H1 (cell line): ENCODE results near the gene BCL11A. TPM values are rescaled to one million over a fixed set of nuclear protein-coding genes. Genes with fewer than 3 reads are reported as not detected.

Experiments used
- CBX5 ChIP-seq: fragments of 300-800, 300-1000 bp; sonication (generic); IDR thresholded peaks from 2 replicates; pipeline ENCODE4 v1.7.1; 2016; ENCODE audit warnings: antibody characterized with exemption, low read length, low read depth
- SIN3A ChIP-seq, 2 experiments: IDR thresholded peaks in 1 of 2; conservative IDR thresholded peaks in 1 of 2; 2 replicates each; pipeline ENCODE4 v1.6.1; 2011 to 2012; ENCODE audit warnings: low read length in 2 of 2, improper control_type of control experiment in 1 of 2, low read depth in 1 of 2, mild to moderate bottlenecking in 1 of 2
- polyA plus RNA-seq, 7 experiments: library from polyadenylated mRNA; depleted of rRNA in 3 of 7; stranded (reverse) in 5 of 7; unstranded in 2 of 7; fragments of >200 nt in 5 of 7; fragments of 200-250 nt in 2 of 7; gene quantifications; 1 replicate in 5 of 7; 2 replicates in 1 of 7; 4 replicates in 1 of 7; pipeline versions ENCODE4 v1.2.1 to v1.2.3, GENCODE V29; 2011 to 2013; ENCODE audit warnings: missing spikeins in 2 of 7, mixed read lengths in 2 of 7
- total RNA-seq: library from RNA; stranded (reverse); fragmentation: NEBNext Ultra II Directional; extraction: Animal tissue kit (Norgen Biotek cat#: 25700); gene quantifications from 2 replicates; pipeline ENCODE4 v1.2.1, GENCODE V29; 2021

BCL11A gene
- total and polyA plus RNA-seq, 2 of the 8 experiments (the other 6 are each of a cell fraction or from before 2014, with no cell fraction given): 11.9 to 59.3 TPM

- TF ChIP-seq CBX5: no peak
- no peak for TF ChIP-seq SIN3A (conservative IDR thresholded peaks at IDR 0.05 in 1 of 2, IDR thresholded peaks at IDR 0.05 in 1 of 2; ENCODE audit: low read depth in 1 of 2, low read length in 2 of 2)
Measured at GRCh38 chr2:60483401-60483800, 70.1 kb downstream of the BCL11A start (continued).
